ENCODE measurements around the gene ZDHHC4.
A peak's percentile ranks its signal among the peaks of the same experiment; 100 is the strongest.

The ZDHHC4 gene

DNA sequence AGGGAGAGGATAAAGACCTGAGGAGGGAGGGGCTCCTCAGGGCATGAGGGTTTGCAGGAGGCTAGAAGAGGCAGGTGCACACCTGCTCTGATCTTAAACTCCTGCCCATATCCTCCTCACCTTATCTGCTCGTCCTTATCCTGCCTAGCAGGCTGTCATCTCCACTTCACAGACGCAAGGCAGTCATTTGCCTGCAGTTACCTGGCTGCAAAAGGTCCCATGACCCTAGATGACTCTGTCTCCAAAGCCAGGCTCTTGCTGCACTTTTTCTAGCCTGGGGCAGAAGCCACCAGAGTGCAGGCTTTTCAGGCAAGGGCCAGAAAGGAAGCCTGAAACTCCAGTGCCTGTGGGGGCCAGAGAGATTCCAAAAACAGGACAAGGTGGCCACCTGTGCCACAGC lies 36.5 kb downstream of the ZDHHC4 start:
- Histone ChIP-seq H3K79me1 (ENCODE audit: low read length) (peaks cover 2% of the 10 kb centered on the region), H2AFZ (ENCODE audit: insufficient read depth, low read length, poor library complexity) (no peak overlapping the region), H3K4ac (ENCODE audit: low read depth, low read length) (no peak overlapping the region), H2BK120ac (ENCODE audit: insufficient read depth, low read length, poor library complexity) (no peak overlapping the region), H3K23ac (ENCODE audit: low read length) (no peak overlapping the region), H2BK12ac (ENCODE audit: low read length) (no peak overlapping the region), H2BK5ac (ENCODE audit: low read depth, low read length, poor library complexity) (no peak overlapping the region), H3K27me3 (ENCODE audit: insufficient read depth, low read length) (peaks cover 5% of the 10 kb centered on the region), H3K79me2 (ENCODE audit: control insufficient read depth, insufficient read depth, low read length, poor library complexity) (no peaks in the 10 kb centered on the region), H3K9ac (ENCODE audit: low read length) (no peak overlapping the region), H3K4me3 (ENCODE audit: low read depth, low read length) (no peak overlapping the region), H3K18ac (ENCODE audit: low read length) (no peak overlapping the region), H4K8ac (ENCODE audit: low read depth, low read length) (no peak overlapping the region), H3K27ac (ENCODE audit: low read depth, low read length) (no peak overlapping the region), H3K14ac (ENCODE audit: low read length) (no peak overlapping the region), H3K4me2 (ENCODE audit: low read length) (no peak overlapping the region), H2AK5ac (ENCODE audit: low read length) (no peak overlapping the region), H3K9me3 (ENCODE audit: insufficient read depth, low read depth, low read length) (no peaks in the 10 kb centered on the region), H4K12ac (ENCODE audit: low read depth, low read length) (no peak overlapping the region), H4K91ac (ENCODE audit: low read depth, low read length) (no peak overlapping the region), H3K36me3 (ENCODE audit: control insufficient read depth in 1 of 2, insufficient read depth in 2 of 2, low read length in 2 of 2) (peaks cover 2% of the 10 kb centered on the region in 2 experiments), H3K4me1 (ENCODE audit: control insufficient read depth in 1 of 2, insufficient read depth in 2 of 2, low read length in 2 of 2) (peaks cover 13 to 14% of the 10 kb centered on the region in 2 experiments)
- peak; percentile 96 to 98 for DNase-seq
- no CpG with 5 or more reads among the region's 2 CpGs for WGBS (ENCODE audit: extremely low coverage, insufficient coverage, insufficient read length)

DNA sequence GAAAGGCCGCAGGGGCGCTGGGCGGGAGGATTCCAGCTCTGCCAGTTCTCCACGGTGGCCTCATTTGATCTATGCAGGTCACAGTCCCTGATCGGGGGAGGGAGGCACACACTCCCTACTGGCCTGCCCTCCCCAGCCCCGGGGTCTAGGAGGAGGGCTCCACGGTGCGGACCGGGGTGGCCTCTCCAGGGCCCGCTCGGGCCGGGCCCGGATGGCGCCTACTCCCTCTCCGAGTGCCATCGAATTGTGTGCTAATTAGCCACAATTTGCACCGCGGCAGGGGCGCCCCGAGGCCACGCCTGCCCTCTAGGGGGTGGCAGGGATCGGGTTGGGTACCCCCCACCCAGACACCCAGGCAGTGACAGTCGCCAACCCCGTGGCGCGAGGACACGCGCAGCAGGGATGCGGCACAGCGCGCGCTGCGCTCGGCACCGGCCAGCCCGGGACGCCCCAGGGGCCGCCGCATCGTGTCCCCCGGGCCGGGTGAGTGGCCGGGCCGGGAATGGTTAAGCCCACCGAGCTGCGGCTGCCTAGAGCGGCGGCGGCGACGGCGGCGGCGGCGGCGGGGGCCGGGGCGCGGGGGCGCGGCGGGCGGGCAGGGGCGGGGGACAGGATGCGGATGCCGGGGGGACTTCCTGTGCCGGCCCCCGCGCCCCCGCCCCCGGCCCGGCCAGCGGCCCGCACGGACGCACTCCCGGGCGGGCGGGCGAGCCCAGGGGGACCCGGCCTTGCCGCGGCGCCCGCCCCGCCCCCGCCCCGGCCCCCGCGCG lies 37.9 kb downstream of the ZDHHC4 start, which contains the start of gene ZNF853:
ZNF853 (plus strand) TSS at position 658 of the 770 bp plus-strand sequence. CDS start 565 bp downstream, outside the sequence.
- Histone ChIP-seq H3K9ac (ENCODE audit: low read length) (peak within 1 kb of the TSS; percentile 14), H3K79me2 (ENCODE audit: control insufficient read depth, insufficient read depth, low read length, poor library complexity) (no peaks in the 10 kb centered on the region), H3K27me3 (ENCODE audit: insufficient read depth, low read length) (peaks cover 5% of the 10 kb centered on the region), H3K4me1 (ENCODE audit: control insufficient read depth in 1 of 2, insufficient read depth in 2 of 2, low read length in 2 of 2) (peaks cover 13 to 14% of the 10 kb centered on the region in 2 experiments), H2BK5ac (ENCODE audit: low read depth, low read length, poor library complexity) (no peak within 1 kb of the TSS), H2AK5ac (ENCODE audit: low read length) (no peak within 1 kb of the TSS), H3K79me1 (ENCODE audit: low read length) (peaks cover 2% of the 10 kb centered on the region), H4K91ac (ENCODE audit: low read depth, low read length) (peak within 1 kb of the TSS; percentile 79), H3K4ac (ENCODE audit: low read depth, low read length) (peak within 1 kb of the TSS; percentile 27), H2AFZ (ENCODE audit: insufficient read depth, low read length, poor library complexity) (peak within 1 kb of the TSS; percentile 89), H4K12ac (ENCODE audit: low read depth, low read length) (peak within 1 kb of the TSS; percentile 78), H2BK120ac (ENCODE audit: insufficient read depth, low read length, poor library complexity) (peak within 1 kb of the TSS; percentile 56), H3K23ac (ENCODE audit: low read length) (no peak within 1 kb of the TSS), H3K14ac (ENCODE audit: low read length) (peak within 1 kb of the TSS; percentile 79), H3K9me3 (ENCODE audit: insufficient read depth, low read depth, low read length) (no peaks in the 10 kb centered on the region), H3K4me2 (ENCODE audit: low read length) (peak within 1 kb of the TSS; percentile 95), H3K18ac (ENCODE audit: low read length) (peak within 1 kb of the TSS; percentile 55), H3K36me3 (ENCODE audit: control insufficient read depth in 1 of 2, insufficient read depth in 2 of 2, low read length in 2 of 2) (no peaks in the 10 kb centered on the region), H4K8ac (ENCODE audit: low read depth, low read length) (peak within 1 kb of the TSS; percentile 89), H3K27ac (ENCODE audit: low read depth, low read length) (no peak within 1 kb of the TSS), H2BK12ac (ENCODE audit: low read length) (peak within 1 kb of the TSS; percentile 29), H3K4me3 (ENCODE audit: low read depth, low read length) (peak within 1 kb of the TSS; percentile 72)
- no peak for DNase-seq
- no CpG with 5 or more reads among the region's 91 CpGs for WGBS (ENCODE audit: extremely low coverage, insufficient coverage, insufficient read length)

GRCh38 chr7:6615723-6616555 lies 38.7 kb downstream of the ZDHHC4 start:
- no peak for DNase-seq
- H3K14ac ChIP-seq (ENCODE audit: low read length) = peak overlapping the region; percentile 35
- H3K9ac ChIP-seq (ENCODE audit: low read length) = peak overlapping the region; percentile 14
- no peak overlapping the region for H2BK120ac ChIP-seq (ENCODE audit: insufficient read depth, low read length, poor library complexity)
- H4K12ac ChIP-seq (ENCODE audit: low read depth, low read length) = peak overlapping the region; percentile 78
- no peak overlapping the region for H3K27ac ChIP-seq (ENCODE audit: low read depth, low read length)
- H3K79me2 ChIP-seq (ENCODE audit: control insufficient read depth, insufficient read depth, low read length, poor library complexity) = no peaks in the 10 kb centered on the region
- no peak overlapping the region for H2AK5ac ChIP-seq (ENCODE audit: low read length)
- H2BK5ac ChIP-seq (ENCODE audit: low read depth, low read length, poor library complexity) = no peak overlapping the region
- H3K79me1 ChIP-seq (ENCODE audit: low read length) = peaks cover 2% of the 10 kb centered on the region
- peaks cover 13 to 14% of the 10 kb centered on the region in 2 experiments for H3K4me1 ChIP-seq (ENCODE audit: control insufficient read depth in 1 of 2, insufficient read depth in 2 of 2, low read length in 2 of 2)
- peak overlapping the region; percentile 21 for H3K4ac ChIP-seq (ENCODE audit: low read depth, low read length)
- peak overlapping the region; percentile 26 for H2AFZ ChIP-seq (ENCODE audit: insufficient read depth, low read length, poor library complexity)
- peak overlapping the region; percentile 95 for H3K4me2 ChIP-seq (ENCODE audit: low read length)
- H3K23ac ChIP-seq (ENCODE audit: low read length) = no peak overlapping the region
- peak overlapping the region; percentile 66 for H4K8ac ChIP-seq (ENCODE audit: low read depth, low read length)
- H4K91ac ChIP-seq (ENCODE audit: low read depth, low read length) = peak overlapping the region; percentile 65
- WGBS (ENCODE audit: extremely low coverage, insufficient coverage, insufficient read length) = no CpG with 5 or more reads among the region's 63 CpGs
- peak overlapping the region; percentile 72 for H3K4me3 ChIP-seq (ENCODE audit: low read depth, low read length)
- H3K18ac ChIP-seq (ENCODE audit: low read length) = no peak overlapping the region
- H3K9me3 ChIP-seq (ENCODE audit: insufficient read depth, low read depth, low read length) = no peaks in the 10 kb centered on the region
- H3K36me3 ChIP-seq (ENCODE audit: control insufficient read depth in 1 of 2, insufficient read depth in 2 of 2, low read length in 2 of 2) = peaks cover 0 to under 1% of the 10 kb centered on the region in 2 experiments
- H3K27me3 ChIP-seq (ENCODE audit: insufficient read depth, low read length) = peaks cover 5% of the 10 kb centered on the region
- no peak overlapping the region for H2BK12ac ChIP-seq (ENCODE audit: low read length)

GRCh38 chr7:6616854-6617643 lies 39.8 kb downstream of the ZDHHC4 start:
- no peak overlapping the region for H4K12ac ChIP-seq (ENCODE audit: low read depth, low read length)

More at GRCh38 chr7:6616854-6617643, 39.8 kb downstream of the ZDHHC4 start:
- Histone ChIP-seq H3K23ac (ENCODE audit: low read length) (no peak overlapping the region), H3K27me3 (ENCODE audit: insufficient read depth, low read length) (peaks cover 5% of the 10 kb centered on the region), H4K8ac (ENCODE audit: low read depth, low read length) (no peak overlapping the region), H4K91ac (ENCODE audit: low read depth, low read length) (no peak overlapping the region), H3K4me3 (ENCODE audit: low read depth, low read length) (no peak overlapping the region), H2BK120ac (ENCODE audit: insufficient read depth, low read length, poor library complexity) (no peak overlapping the region), H3K18ac (ENCODE audit: low read length) (no peak overlapping the region), H3K79me1 (ENCODE audit: low read length) (peaks cover 2% of the 10 kb centered on the region), H3K9ac (ENCODE audit: low read length) (no peak overlapping the region), H2BK5ac (ENCODE audit: low read depth, low read length, poor library complexity) (no peak overlapping the region), H3K27ac (ENCODE audit: low read depth, low read length) (no peak overlapping the region), H3K4me2 (ENCODE audit: low read length) (no peak overlapping the region), H2AK5ac (ENCODE audit: low read length) (no peak overlapping the region), H3K36me3 (ENCODE audit: control insufficient read depth in 1 of 2, insufficient read depth in 2 of 2, low read length in 2 of 2) (peaks cover 7 to 11% of the 10 kb centered on the region in 2 experiments), H2AFZ (ENCODE audit: insufficient read depth, low read length, poor library complexity) (no peak overlapping the region), H2BK12ac (ENCODE audit: low read length) (no peak overlapping the region), H3K9me3 (ENCODE audit: insufficient read depth, low read depth, low read length) (no peaks in the 10 kb centered on the region), H3K4me1 (ENCODE audit: control insufficient read depth in 1 of 2, insufficient read depth in 2 of 2, low read length in 2 of 2) (peaks cover 13 to 14% of the 10 kb centered on the region in 2 experiments), H3K14ac (ENCODE audit: low read length) (no peak overlapping the region), H3K79me2 (ENCODE audit: control insufficient read depth, insufficient read depth, low read length, poor library complexity) (no peaks in the 10 kb centered on the region), H3K4ac (ENCODE audit: low read depth, low read length) (no peak overlapping the region)
- no peak for DNase-seq
- WGBS (ENCODE audit: extremely low coverage, insufficient coverage, insufficient read length) = no CpG with 5 or more reads among the region's 20 CpGs

Data from trophoblast cell (in vitro differentiated cells and primary cell).